OCI-LY1 (cell line): ENCODE data around the gene TOP3B.

ENCODE experiments used
- H2AFZ ChIP-seq: fragments of 200-600 bp; sonication (generic), shearing (Covaris generic); 2 replicates; pipeline ENCODE4 v1.6.0; 2014; ENCODE audit warnings: antibody characterized with exemption, mild to moderate bottlenecking, low read length
- H3F3A ChIP-seq: fragments of 200-600 bp; sonication (generic), shearing (Covaris generic); 2 replicates; pipeline ENCODE4 v1.6.0; 2014; ENCODE audit warnings: mild to moderate bottlenecking, antibody characterized with exemption, low read length, moderate library complexity; ENCODE audit not compliant: insufficient read depth
- H3K27ac ChIP-seq: fragments of 200-600 bp; sonication (generic); 2 replicates; pipeline ENCODE4 v1.5.1; 2014; ENCODE audit warnings: low read length, mixed run types, mild to moderate bottlenecking, low read depth; ENCODE audit not compliant: poor library complexity, severe bottlenecking
- H3K27me3 ChIP-seq: fragments of 200-600 bp; sonication (generic); 2 replicates; pipeline ENCODE4 v1.6.0; 2014; ENCODE audit warnings: antibody characterized with exemption, mild to moderate bottlenecking, low read length, moderate library complexity; ENCODE audit not compliant: insufficient read depth
- H3K36me3 ChIP-seq: fragments of 200-600 bp; sonication (generic); 2 replicates; pipeline ENCODE4 v1.6.1; 2014; ENCODE audit warnings: mild to moderate bottlenecking, antibody characterized with exemption, low read length, moderate library complexity, mixed read lengths; ENCODE audit not compliant: insufficient read depth
- H3K4me1 ChIP-seq: fragments of 200-600 bp; sonication (generic); 2 replicates; pipeline ENCODE4 v1.5.1; 2014; ENCODE audit warnings: mild to moderate bottlenecking, low read length, moderate library complexity; ENCODE audit not compliant: insufficient read depth, severe bottlenecking
- H3K4me2 ChIP-seq: fragments of 200-600 bp; sonication (generic), shearing (Covaris generic); 2 replicates; pipeline ENCODE4 v1.6.1; 2014; ENCODE audit warnings: low read length
- H3K4me3 ChIP-seq: fragments of 200-600 bp; sonication (generic); 2 replicates; pipeline ENCODE4 v1.5.1; 2014; ENCODE audit warnings: low read length, low read depth, mild to moderate bottlenecking, mixed read lengths; ENCODE audit not compliant: poor library complexity, severe bottlenecking
- H3K79me2 ChIP-seq: fragments of 200-600 bp; shearing (Covaris generic); 2 replicates; pipeline ENCODE4 v1.6.1; 2016; ENCODE audit warnings: mixed run types, low read length, mixed read lengths; ENCODE audit not compliant: insufficient read depth
- H3K9ac ChIP-seq: fragments of 200-600 bp; sonication (generic), shearing (Covaris generic); 2 replicates; pipeline ENCODE4 v1.6.1; 2014; ENCODE audit warnings: mild to moderate bottlenecking, low read length, mixed read lengths
- H3K9me2 ChIP-seq: fragments of 200-600 bp; sonication (generic), shearing (Covaris generic); 2 replicates; pipeline ENCODE4 v1.6.1; 2014; ENCODE audit warnings: low read depth, mild to moderate bottlenecking, low read length, mixed read lengths
- H3K9me3 ChIP-seq: fragments of 200-600 bp; shearing (Covaris generic); 2 replicates; pipeline ENCODE4 v1.6.1; 2014; ENCODE audit warnings: low read length, mixed read lengths
- H4K20me1 ChIP-seq: fragments of 200-600 bp; sonication (generic), shearing (Covaris generic); 2 replicates; pipeline ENCODE4 v1.6.0; 2016; ENCODE audit warnings: mild to moderate bottlenecking, low read length; ENCODE audit not compliant: insufficient read depth
- EZH2 ChIP-seq: fragments of 200-600 bp; sonication (generic), shearing (Covaris generic); IDR thresholded peaks from 2 replicates; pipeline ENCODE4 v1.8.0; 2017; ENCODE audit warnings: borderline replicate concordance, mixed run types, mild to moderate bottlenecking, antibody characterized with exemption, low read length, moderate library complexity, mixed read lengths
- TF ChIP-seq, protein P1 (sequence below): fragments of 200-600 bp; sonication (generic), shearing (Covaris generic); IDR thresholded peaks from 2 replicates; pipeline ENCODE4 v1.5.1; 2017; ENCODE audit warnings: mild to moderate bottlenecking, antibody characterized with exemption, low read length, moderate library complexity, mixed read lengths

TOP3B gene

DNA sequence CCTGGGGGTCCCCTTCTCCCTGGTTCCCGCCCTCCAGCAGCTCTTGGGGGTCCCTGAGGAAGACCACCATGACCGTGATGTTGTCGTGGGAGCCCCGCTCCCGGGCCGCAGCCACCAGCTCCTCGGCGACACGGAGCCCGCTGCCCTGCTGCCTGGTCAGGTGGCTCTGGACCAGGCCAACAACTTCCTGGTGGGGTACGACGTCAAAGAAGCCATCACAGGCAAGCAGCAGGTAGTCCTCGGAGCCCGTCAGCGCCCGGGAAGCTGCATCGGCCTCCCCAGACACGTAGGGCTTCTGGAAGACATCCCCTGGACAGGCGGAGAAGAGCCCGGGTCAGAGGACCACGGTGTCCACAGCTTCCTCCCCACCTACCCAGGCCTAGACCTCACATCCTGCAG, 59.4 kb downstream of the TOP3B start:
- peaks cover 16% of the 10 kb centered on the region for H3K4me1 ChIP-seq
- H3K27ac ChIP-seq, result no peak overlapping the region

DNA sequence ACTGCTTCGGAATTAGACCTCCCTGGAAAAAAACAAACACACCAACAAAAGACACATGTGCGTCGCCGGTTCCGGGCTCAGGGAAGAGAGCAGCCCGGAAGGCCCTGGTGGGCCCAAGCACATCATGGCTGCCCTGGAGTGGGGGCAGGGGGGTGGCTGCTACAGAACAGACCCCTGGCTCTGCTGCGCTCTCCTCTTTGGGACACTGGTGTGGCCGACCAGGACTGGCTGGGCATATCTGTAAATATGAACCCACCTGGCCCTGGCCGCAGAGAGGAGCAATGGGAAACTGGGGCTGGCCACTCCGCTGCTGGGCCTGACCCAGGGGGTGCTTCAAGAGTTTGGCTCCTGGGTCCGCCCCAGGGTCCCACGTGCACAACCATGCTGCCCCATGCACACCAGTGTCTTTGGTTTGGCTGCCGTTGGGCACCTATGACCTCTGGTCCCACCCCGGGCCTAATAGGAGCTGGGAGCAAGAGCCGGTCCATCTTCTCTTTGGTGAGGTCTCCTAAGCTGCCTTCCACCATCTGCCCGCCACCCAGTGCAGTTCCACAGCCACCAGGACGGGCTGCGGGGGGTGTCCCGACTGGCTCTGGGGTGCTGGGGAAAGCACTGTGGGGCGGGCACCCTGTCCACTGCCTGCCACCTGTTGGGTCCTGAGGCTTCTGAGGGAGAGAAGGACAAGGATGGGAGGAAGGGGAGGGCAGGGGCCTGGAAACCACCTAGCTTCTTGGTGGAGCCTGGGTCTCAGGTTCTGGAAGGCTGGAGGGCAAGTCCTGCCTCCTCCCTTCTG, 60.0 kb downstream of the TOP3B start:
- H3K4me2 ChIP-seq, result no peak overlapping the region
- no peaks in the 10 kb centered on the region for H3K27me3 ChIP-seq
- no peak overlapping the region for H2AFZ ChIP-seq
- no peak for TF ChIP-seq EZH2
- TF ChIP-seq, protein P1, sequence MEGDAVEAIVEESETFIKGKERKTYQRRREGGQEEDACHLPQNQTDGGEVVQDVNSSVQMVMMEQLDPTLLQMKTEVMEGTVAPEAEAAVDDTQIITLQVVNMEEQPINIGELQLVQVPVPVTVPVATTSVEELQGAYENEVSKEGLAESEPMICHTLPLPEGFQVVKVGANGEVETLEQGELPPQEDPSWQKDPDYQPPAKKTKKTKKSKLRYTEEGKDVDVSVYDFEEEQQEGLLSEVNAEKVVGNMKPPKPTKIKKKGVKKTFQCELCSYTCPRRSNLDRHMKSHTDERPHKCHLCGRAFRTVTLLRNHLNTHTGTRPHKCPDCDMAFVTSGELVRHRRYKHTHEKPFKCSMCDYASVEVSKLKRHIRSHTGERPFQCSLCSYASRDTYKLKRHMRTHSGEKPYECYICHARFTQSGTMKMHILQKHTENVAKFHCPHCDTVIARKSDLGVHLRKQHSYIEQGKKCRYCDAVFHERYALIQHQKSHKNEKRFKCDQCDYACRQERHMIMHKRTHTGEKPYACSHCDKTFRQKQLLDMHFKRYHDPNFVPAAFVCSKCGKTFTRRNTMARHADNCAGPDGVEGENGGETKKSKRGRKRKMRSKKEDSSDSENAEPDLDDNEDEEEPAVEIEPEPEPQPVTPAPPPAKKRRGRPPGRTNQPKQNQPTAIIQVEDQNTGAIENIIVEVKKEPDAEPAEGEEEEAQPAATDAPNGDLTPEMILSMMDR, result no peak
- H3F3A ChIP-seq, result no peaks in the 10 kb centered on the region
- H3K9ac ChIP-seq, result no peak overlapping the region
- H3K36me3 ChIP-seq, result no peaks in the 10 kb centered on the region
- H3K27ac ChIP-seq, result no peak overlapping the region
- peaks cover 16% of the 10 kb centered on the region for H3K4me1 ChIP-seq
- no peaks in the 10 kb centered on the region for H3K9me2 ChIP-seq
- no peak overlapping the region for H3K4me3 ChIP-seq
- H4K20me1 ChIP-seq, result no peaks in the 10 kb centered on the region
- H3K79me2 ChIP-seq, result no peaks in the 10 kb centered on the region
- no peaks in the 10 kb centered on the region for H3K9me3 ChIP-seq

More for the DNA sequence above, 59.4 kb downstream of the TOP3B start:
- H2AFZ ChIP-seq, result no peak overlapping the region
- no peaks in the 10 kb centered on the region for H4K20me1 ChIP-seq
- H3K9me3 ChIP-seq, result no peaks in the 10 kb centered on the region
- no peaks in the 10 kb centered on the region for H3K79me2 ChIP-seq
- H3F3A ChIP-seq, result no peaks in the 10 kb centered on the region
- H3K4me2 ChIP-seq, result no peak overlapping the region
- no peak overlapping the region for H3K4me3 ChIP-seq
- H3K27me3 ChIP-seq, result no peaks in the 10 kb centered on the region
- H3K9ac ChIP-seq, result no peak overlapping the region
- TF ChIP-seq, protein P1, result no peak
- no peak for TF ChIP-seq EZH2
- no peaks in the 10 kb centered on the region for H3K9me2 ChIP-seq
- no peaks in the 10 kb centered on the region for H3K36me3 ChIP-seq

DNA sequence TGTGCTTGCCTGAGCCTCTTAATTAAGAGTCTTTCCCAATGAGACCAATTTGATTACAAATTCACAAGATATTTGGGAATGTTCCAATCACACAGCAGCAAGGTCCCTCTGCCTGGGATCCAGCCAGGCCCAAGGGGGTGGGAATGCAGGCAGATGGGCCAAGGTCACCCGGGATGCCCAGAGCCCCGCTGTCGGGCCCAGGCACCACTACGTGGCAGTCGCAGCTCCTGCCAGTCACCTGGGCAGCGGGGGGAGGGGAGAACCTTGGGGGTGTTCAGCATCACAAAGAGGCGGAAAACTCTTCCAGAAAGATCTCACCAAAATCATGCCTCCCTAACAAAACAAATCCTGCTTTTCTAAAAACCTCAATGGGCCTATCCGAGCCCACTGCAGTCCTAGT, 60.9 kb downstream of the TOP3B start:
- H3K27me3 ChIP-seq, result no peaks in the 10 kb centered on the region
- H4K20me1 ChIP-seq, result no peaks in the 10 kb centered on the region
- H3K9ac ChIP-seq, result no peak overlapping the region
- TF ChIP-seq, protein P1, result no peak
- no peak for TF ChIP-seq EZH2
- no peaks in the 10 kb centered on the region for H3K9me2 ChIP-seq
- H3K4me1 ChIP-seq, result peaks cover 16% of the 10 kb centered on the region
- H2AFZ ChIP-seq, result no peak overlapping the region
- H3K79me2 ChIP-seq, result no peaks in the 10 kb centered on the region
- H3K4me2 ChIP-seq, result no peak overlapping the region
- no peaks in the 10 kb centered on the region for H3K9me3 ChIP-seq
- H3K27ac ChIP-seq, result no peak overlapping the region
- H3K4me3 ChIP-seq, result no peak overlapping the region
- no peaks in the 10 kb centered on the region for H3F3A ChIP-seq
- no peaks in the 10 kb centered on the region for H3K36me3 ChIP-seq
